GM21737 (cell line): ENCODE results near the gene ATP1A4.

ENCODE experiments used
- ATAC-seq: cut with Tn5 transposase; IDR thresholded peaks from one replicate; pipeline ENCODE4 v1.9.1; 2021; ENCODE audit warnings: mild to moderate bottlenecking, moderate library complexity; ENCODE audit not compliant: unreplicated experiment

ATP1A4 gene

DNA sequence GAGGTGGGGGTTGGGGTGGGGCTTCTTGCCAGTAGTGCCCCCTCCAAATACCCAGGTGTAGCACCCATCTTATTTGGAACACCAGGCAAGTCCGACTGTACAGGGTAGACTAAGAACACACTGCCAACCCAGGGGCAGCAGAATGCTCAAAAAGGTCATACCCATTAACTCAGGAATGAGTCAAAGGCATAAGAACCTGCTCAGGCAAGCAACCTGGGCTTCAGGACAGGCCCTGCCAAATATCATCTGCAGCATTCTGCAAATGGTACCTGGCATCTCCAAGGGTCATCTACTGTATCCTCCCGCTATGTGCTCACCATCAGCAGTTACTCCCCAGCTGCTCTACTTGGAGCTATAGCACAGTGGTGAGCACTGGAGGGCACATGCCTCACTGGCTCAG, 73.2 kb downstream of the ATP1A4 start:
- ATAC-seq = no peak

DNA sequence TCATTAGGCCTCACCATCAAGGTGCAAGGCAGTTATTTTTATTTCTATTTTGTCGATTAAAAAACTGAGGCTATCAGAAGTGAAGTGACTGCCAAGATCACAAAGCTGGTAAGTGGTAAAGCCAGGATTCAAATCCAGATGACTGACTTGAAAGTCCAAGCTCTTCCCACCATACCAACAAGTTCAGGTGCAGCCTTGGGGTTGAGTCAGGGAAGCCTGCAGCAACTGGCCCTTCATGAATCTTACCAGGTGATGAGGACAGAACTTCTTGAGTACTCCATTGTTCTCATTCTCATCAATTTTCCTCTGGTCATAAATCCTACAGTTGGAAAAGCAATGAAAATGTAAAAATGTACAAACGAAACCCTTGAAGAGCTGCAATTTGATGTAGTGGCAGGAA, 73.9 kb downstream of the ATP1A4 start:
- ATAC-seq = no peak

DNA sequence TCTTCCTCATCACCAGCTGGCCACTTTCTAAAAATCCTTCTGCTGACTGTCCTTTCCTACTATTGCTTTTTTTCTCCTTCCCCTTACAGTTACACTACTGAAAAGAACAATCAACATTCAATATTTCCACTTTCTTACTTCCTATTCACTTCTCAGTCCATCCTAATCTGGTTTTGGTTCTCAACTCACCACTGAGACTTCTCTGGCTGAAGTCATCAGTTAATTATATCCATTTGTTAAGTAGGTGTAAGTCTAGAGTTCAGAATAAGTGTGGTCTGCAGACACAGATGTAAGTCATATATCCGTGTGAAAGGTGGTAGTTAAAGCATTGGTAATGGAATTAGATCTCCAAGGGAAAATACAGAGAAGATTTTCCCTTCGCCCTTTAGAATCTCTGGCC, 75.2 kb downstream of the ATP1A4 start:
- no peak for ATAC-seq

GRCh38 chr1:160227034-160227433, 75.6 kb downstream of the ATP1A4 start:
- ATAC-seq = no peak

DNA sequence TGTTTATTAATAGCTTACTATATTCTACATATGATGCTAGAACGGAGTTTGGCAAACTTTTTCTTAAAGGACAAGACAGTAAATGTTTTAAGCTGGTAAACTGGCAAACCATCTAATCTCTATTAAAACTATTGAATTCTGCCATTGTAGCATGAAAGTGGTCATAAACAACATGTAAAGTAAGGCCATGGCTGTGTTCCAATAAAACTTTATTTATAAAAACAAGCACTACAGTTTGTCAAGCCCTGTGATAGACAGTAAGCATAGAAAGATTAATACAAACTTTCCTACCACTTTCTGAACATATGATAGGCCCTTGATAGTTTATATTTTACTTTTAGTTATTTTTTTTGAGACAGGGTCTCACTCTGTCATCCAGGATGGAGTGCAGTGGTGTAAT, 76.2 kb downstream of the ATP1A4 start:
- no peak for ATAC-seq

DNA sequence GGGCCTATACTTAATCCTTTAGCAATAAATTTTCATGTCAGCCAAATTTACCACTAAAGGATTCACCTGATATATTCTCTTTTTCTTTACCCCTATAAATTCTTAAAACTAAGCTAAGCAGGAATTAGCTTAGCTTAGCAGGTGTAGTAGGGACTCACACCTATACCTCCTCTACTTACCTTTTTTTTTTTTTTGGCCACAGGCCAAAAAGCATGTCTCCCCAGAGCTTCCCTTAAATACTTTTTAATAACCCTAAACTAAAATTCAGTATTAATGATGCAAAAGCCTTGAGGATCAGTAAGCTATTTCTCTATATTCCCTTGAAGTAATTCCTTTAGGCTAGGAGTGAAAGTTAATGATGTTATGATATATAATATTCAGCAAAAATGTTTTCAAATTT, 77.0 kb downstream of the ATP1A4 start:
- ATAC-seq = no peak

DNA sequence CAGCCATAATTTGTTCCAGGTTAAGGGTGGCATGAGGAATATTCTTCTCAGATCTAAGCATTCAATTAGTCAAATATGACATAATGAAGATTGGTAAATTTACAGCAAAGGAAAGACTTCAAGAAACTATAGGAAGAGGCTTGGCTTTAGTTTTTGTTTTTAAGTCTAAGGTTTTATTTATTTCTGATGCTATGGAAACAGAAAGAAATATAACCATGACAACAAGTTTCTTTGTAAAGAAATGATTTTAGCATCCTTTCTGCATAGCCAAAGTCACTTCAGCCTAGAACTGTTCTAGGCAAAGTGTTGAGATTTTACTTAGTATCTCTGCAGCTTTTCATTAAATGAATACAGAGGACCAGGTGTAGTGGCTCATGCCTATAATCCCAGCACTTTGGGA, 81.5 kb downstream of the ATP1A4 start:
- ATAC-seq = no peak
